Measurements from ENCODE around the gene MXD3. TPM values are rescaled to one million over a fixed set of nuclear protein-coding genes. Genes with fewer than 3 reads are reported as not detected.

The MXD3 gene
- total and polyA plus RNA-seq, 2 experiments from 2014 or later, result 9.9 to 11.6 TPM

- Histone ChIP-seq H4K20me1 (replicated peaks; ENCODE audit: insufficient read depth) (peaks cover 33% of the 10 kb centered on the region), H2AFZ (no peak overlapping the region), H3K4me3 (no peak overlapping the region), H3K9me2 (ENCODE audit: insufficient read depth) (no peaks in the 10 kb centered on the region), H3K36me3 (ENCODE audit: insufficient read depth) (peaks cover 64% of the 10 kb centered on the region), H3K27ac (ENCODE audit: low read depth) (0 out of 2 replicates have a peak overlapping the region, but pooled peaks have one; percentile 56), H3K27me3 (ENCODE audit: insufficient read depth) (no peaks in the 10 kb centered on the region), H3K4me2 (no peak overlapping the region), H3F3A (replicated peaks; ENCODE audit: low read depth) (no peaks in the 10 kb centered on the region; the same call in 1 of the 2 replicates), H3K79me2 (replicated peaks; ENCODE audit: insufficient read depth) (peaks cover 13% of the 10 kb centered on the region; the same call in 1 of the 2 replicates), H3K4me1 (ENCODE audit: insufficient read depth) (no peaks in the 10 kb centered on the region)
- Mint-ChIP-seq H3K9me3 (no peaks in the 10 kb centered on the region), H3K4me3 (no peak overlapping the region), H3K27me3 (ENCODE audit: insufficient read depth, low read depth, poor library complexity) (peaks cover 12% of the 10 kb centered on the region), H3K4me1 (no peaks in the 10 kb centered on the region), H3K36me3 (ENCODE audit: low read depth) (peaks cover 88% of the 10 kb centered on the region), H3K27ac (no peak overlapping the region; the same call in 1 of the 2 replicates)
- TF ChIP-seq EZH2 (IDR thresholded peaks at IDR 0.05; ENCODE audit: low read depth, unreplicated experiment), result no peak
- TF ChIP-seq POLR2AphosphoS5 (IDR thresholded peaks at IDR 0.05; ENCODE audit: low read depth), result no peak
- ATAC-seq, result peak; percentile 61
- no peak for DNase-seq (ENCODE audit: low spot score)
Measured at GRCh38 chr5:177265395-177265794, 46.3 kb downstream of the MXD3 start.

- no peak for DNase-seq (ENCODE audit: low spot score)
- H3K4me1 ChIP-seq (ENCODE audit: insufficient read depth), result no peaks in the 10 kb centered on the region
- Mint-ChIP-seq H3K27ac (no peak overlapping the region), H3K27me3 (ENCODE audit: insufficient read depth, low read depth, poor library complexity) (peaks cover 12% of the 10 kb centered on the region), H3K9me3 (no peaks in the 10 kb centered on the region), H3K4me1 (no peaks in the 10 kb centered on the region), H3K4me3 (no peak overlapping the region), H3K36me3 (ENCODE audit: low read depth) (peaks cover 88% of the 10 kb centered on the region)
- H3K27me3 ChIP-seq (ENCODE audit: insufficient read depth), result no peaks in the 10 kb centered on the region
- no peak overlapping the region for H3K4me2 ChIP-seq
- H3K36me3 ChIP-seq (ENCODE audit: insufficient read depth), result peaks cover 67% of the 10 kb centered on the region
- 0 out of 2 replicates have a peak, but pooled peaks cover 6% of the 10 kb centered on the region for H3F3A ChIP-seq (replicated peaks; ENCODE audit: low read depth)
- no peaks in the 10 kb centered on the region for H3K9me2 ChIP-seq (ENCODE audit: insufficient read depth)
- H4K20me1 ChIP-seq (replicated peaks; ENCODE audit: insufficient read depth), result peaks cover 33% of the 10 kb centered on the region
- H3K4me3 ChIP-seq, result no peak overlapping the region
- no peak for ATAC-seq
- H3K27ac ChIP-seq (ENCODE audit: low read depth), result no peak overlapping the region
- no peak overlapping the region for H2AFZ ChIP-seq
- peaks cover 14% of the 10 kb centered on the region; the same call in 1 of the 2 replicates for H3K79me2 ChIP-seq (replicated peaks; ENCODE audit: insufficient read depth)
- TF ChIP-seq JUNB (IDR thresholded peaks at IDR 0.05; ENCODE audit: unreplicated experiment), result no peak
- TF ChIP-seq ZNF462 (CRISPR knock-in tag; IDR thresholded peaks at IDR 0.05), result no peak
- no peak for TF ChIP-seq REST (IDR thresholded peaks at IDR 0.05; ENCODE audit: unreplicated experiment)
- TF ChIP-seq ETS1 (IDR thresholded peaks at IDR 0.05), result no peak
- no peak for TF ChIP-seq STAT1 (IDR thresholded peaks at IDR 0.05; ENCODE audit: unreplicated experiment)
- TF ChIP-seq EZH2 (IDR thresholded peaks at IDR 0.05; ENCODE audit: low read depth, unreplicated experiment), result no peak
- no peak for TF ChIP-seq ZNF331 (CRISPR knock-in tag; IDR thresholded peaks at IDR 0.05; ENCODE audit: low read depth)
- no peak for TF ChIP-seq POLR2AphosphoS5 (IDR thresholded peaks at IDR 0.05; ENCODE audit: low read depth)
- TF ChIP-seq ZNF114 (CRISPR knock-in tag; IDR thresholded peaks at IDR 0.05), result no peak
- no peak for TF ChIP-seq CREB1 (CRISPR knock-in tag; IDR thresholded peaks at IDR 0.05; ENCODE audit: low read depth)
- no peak for TF ChIP-seq EZH2phosphoT487 (IDR thresholded peaks at IDR 0.05; ENCODE audit: unreplicated experiment)
- TF ChIP-seq NANOG (IDR thresholded peaks at IDR 0.05; ENCODE audit: borderline replicate concordance), result no peak
Measured at GRCh38 chr5:177264178-177264577, 47.5 kb downstream of the MXD3 start.

Measured in GM23338 (cell line).